GM23248 (cell line): Measurements from ENCODE around the gene ABCA3. TPM values are rescaled to one million over a fixed set of nuclear protein-coding genes. Genes with fewer than 3 reads are reported as not detected.

Source experiments
- DNase-seq: peaks from one replicate; pipeline ENCODE4 v3.0.0-alpha.2; 2015
- H2AFZ ChIP-seq: fragments of 200-600 bp; sonication (generic); 2 replicates; pipeline ENCODE4 v1.6.1; 2016; ENCODE audit warnings: antibody characterized with exemption
- H3F3A ChIP-seq: fragments of 200-600 bp; sonication (generic); 2 replicates; pipeline ENCODE4 v1.6.1; 2016; ENCODE audit warnings: mild to moderate bottlenecking, antibody characterized with exemption, mixed run types; ENCODE audit not compliant: insufficient read depth
- H3K27ac ChIP-seq: fragments of 200-600 bp; sonication (generic); 2 replicates; pipeline ENCODE4 v1.5.1; 2016; ENCODE audit warnings: mild to moderate bottlenecking
- H3K27me3 ChIP-seq: fragments of 200-600 bp; sonication (generic); replicated peaks from 2 replicates; pipeline ENCODE4 v1.6.1; 2016; ENCODE audit warnings: mild to moderate bottlenecking; ENCODE audit not compliant: insufficient read depth
- H3K36me3 ChIP-seq: fragments of 200-600 bp; sonication (generic); 2 replicates; pipeline ENCODE4 v1.6.1; 2016; ENCODE audit warnings: low read depth, mild to moderate bottlenecking
- H3K4me1 ChIP-seq: fragments of 200-600 bp; sonication (generic); 2 replicates; pipeline ENCODE4 v1.6.1; 2016; ENCODE audit warnings: mild to moderate bottlenecking; ENCODE audit not compliant: insufficient read depth
- H3K4me2 ChIP-seq: fragments of 200-600 bp; sonication (generic); one replicate; pipeline ENCODE4 v1.6.1; 2016; ENCODE audit warnings: mild to moderate bottlenecking; ENCODE audit not compliant: unreplicated experiment
- H3K4me3 ChIP-seq: fragments of 200-600 bp; sonication (generic); 2 replicates; pipeline ENCODE4 v1.5.1; 2016; ENCODE audit warnings: mild to moderate bottlenecking
- H3K79me2 ChIP-seq: fragments of 200-600 bp; sonication (generic); 2 replicates; pipeline ENCODE4 v1.6.1; 2016; ENCODE audit warnings: mild to moderate bottlenecking; ENCODE audit not compliant: insufficient read depth
- H3K9ac ChIP-seq: fragments of 200-600 bp; sonication (generic); 2 replicates; pipeline ENCODE4 v1.6.1; 2016; ENCODE audit warnings: mild to moderate bottlenecking
- H3K9me2 ChIP-seq: fragments of 200-600 bp; sonication (generic); 2 replicates; pipeline ENCODE4 v1.6.1; 2016; ENCODE audit warnings: mixed run types, mild to moderate bottlenecking, moderate library complexity; ENCODE audit not compliant: insufficient read depth
- H3K9me3 ChIP-seq: fragments of 200-600 bp; sonication (generic); one replicate; pipeline ENCODE4 v1.6.1; 2017; ENCODE audit warnings: low read depth
- H4K20me1 ChIP-seq: fragments of 200-600 bp; sonication (generic); 2 replicates; pipeline ENCODE4 v1.6.0; 2016; ENCODE audit not compliant: insufficient read depth
- EZH2 ChIP-seq: fragments of 200-600 bp; sonication (generic); IDR thresholded peaks from 2 replicates; pipeline ENCODE4 v1.6.1; 2018; ENCODE audit warnings: antibody characterized with exemption, mild to moderate bottlenecking; ENCODE audit not compliant: insufficient read depth, poor library complexity, severe bottlenecking
- EZH2phosphoT487 ChIP-seq: fragments of 200-600 bp; sonication (generic); IDR thresholded peaks from 2 replicates; pipeline ENCODE4 v1.6.1; 2018; ENCODE audit warnings: antibody characterized with exemption, moderate library complexity, mild to moderate bottlenecking, low read depth; ENCODE audit not compliant: insufficient read depth
- WGBS, 2 experiments: methylation state at CpG; one replicate each; pipeline ENCODE4 v1.1.6; 2015 to 2017; ENCODE audit warnings: low lambda C conversion rate in 2 of 2, low coverage in 1 of 2; ENCODE audit errors: missing lambda C conversion rate in 2 of 2; 5-methylcytosine and 5-hydroxymethylcytosine counted together
- in situ Hi-C: fragments of 300-500 bp; cut with MboI; formaldehyde crosslinking; loops from 2 replicates; pipeline ENCODE4 v1.15.0; 2020
- polyA plus RNA-seq: library from polyadenylated mRNA; unstranded; fragments of >200 nt; fragmentation: Nextera tagmentation; extraction: Ambion mirVana; gene quantifications from 2 replicates; pipeline ENCODE4 v1.2.1, GENCODE V29; 2016
- total RNA-seq: library from RNA; depleted of rRNA; stranded (reverse); fragments of >200 nt; shearing (Covaris generic); gene quantifications from 2 replicates; pipeline ENCODE4 v1.2.3, GENCODE V29; 2014

Gene ABCA3
- total and polyA plus RNA-seq, 2 experiments from 2014 or later, result 0.64 to 0.76 TPM

- Histone ChIP-seq H3K27me3 (peaks cover 6% of the 10 kb centered on the region; the same call in 1 of the 2 replicates), H3K9me3 (no peaks in the 10 kb centered on the region), H3K4me1 (no peaks in the 10 kb centered on the region), H3K4me3 (no peak overlapping the region), H3K9ac (no peak overlapping the region), H3K27ac (no peak overlapping the region), H4K20me1 (no peaks in the 10 kb centered on the region), H3K4me2 (no peak overlapping the region), H2AFZ (no peak overlapping the region), H3F3A (no peaks in the 10 kb centered on the region), H3K9me2 (no peaks in the 10 kb centered on the region), H3K36me3 (no peaks in the 10 kb centered on the region), H3K79me2 (no peaks in the 10 kb centered on the region)
- TF ChIP-seq EZH2phosphoT487 (no peak), EZH2 (no peak)
- 88 to 91% methylated on average over 5 of the region's 5 CpGs for WGBS, 2 experiments
- no peak for DNase-seq
- in situ Hi-C loops, result no loop called here
Observed at GRCh38 chr16:2331931-2332267, 8.6 kb downstream of the ABCA3 start.

- H3F3A ChIP-seq, result no peaks in the 10 kb centered on the region
- no peak overlapping the region for H3K9ac ChIP-seq
- H3K4me1 ChIP-seq, result no peaks in the 10 kb centered on the region
- H2AFZ ChIP-seq, result no peak overlapping the region
- peaks cover 6% of the 10 kb centered on the region; the same call in 1 of the 2 replicates for H3K27me3 ChIP-seq
- H3K79me2 ChIP-seq, result no peaks in the 10 kb centered on the region
- no peaks in the 10 kb centered on the region for H3K36me3 ChIP-seq
- WGBS, 2 experiments, result 86 to 87% methylated on average over 23 of the region's 23 CpGs
- DNase-seq, result no peak
- H3K9me2 ChIP-seq, result no peaks in the 10 kb centered on the region
- H3K27ac ChIP-seq, result no peak overlapping the region
- no peak overlapping the region for H3K4me3 ChIP-seq
- in situ Hi-C loops, result no loop called here
- H4K20me1 ChIP-seq, result no peaks in the 10 kb centered on the region
- H3K4me2 ChIP-seq, result no peak overlapping the region
- TF ChIP-seq EZH2 (no peak), EZH2phosphoT487 (no peak)
- no peaks in the 10 kb centered on the region for H3K9me3 ChIP-seq
Observed at GRCh38 chr16:2331199-2331930, 9.2 kb downstream of the ABCA3 start.

- no peak overlapping the region for H3K27ac ChIP-seq
- H3K79me2 ChIP-seq, result no peaks in the 10 kb centered on the region
- no peak overlapping the region for H3K9ac ChIP-seq
- no peaks in the 10 kb centered on the region for H3K4me1 ChIP-seq
- no peaks in the 10 kb centered on the region for H3K9me3 ChIP-seq
- no peak overlapping the region for H2AFZ ChIP-seq
- H3K27me3 ChIP-seq, result peaks cover 6% of the 10 kb centered on the region; the same call in 1 of the 2 replicates
- TF ChIP-seq EZH2phosphoT487 (no peak), EZH2 (no peak)
- H3K4me2 ChIP-seq, result no peak overlapping the region
- no peak for DNase-seq
- no peaks in the 10 kb centered on the region for H3K36me3 ChIP-seq
- no peak overlapping the region for H3K4me3 ChIP-seq
- in situ Hi-C loops, result no loop called here
- H3F3A ChIP-seq, result no peaks in the 10 kb centered on the region
- no peaks in the 10 kb centered on the region for H3K9me2 ChIP-seq
- no peaks in the 10 kb centered on the region for H4K20me1 ChIP-seq
- 87 to 93% methylated on average over 5 of the region's 5 CpGs for WGBS, 2 experiments
Observed at GRCh38 chr16:2329532-2329931, 11.0 kb downstream of the ABCA3 start.

GRCh38 chr16:2328428-2328827, 12.1 kb downstream of the ABCA3 start:
- no peak overlapping the region for H3K4me2 ChIP-seq
- peaks cover 6% of the 10 kb centered on the region; the same call in 1 of the 2 replicates for H3K27me3 ChIP-seq
- no peaks in the 10 kb centered on the region for H3K9me2 ChIP-seq
- no peaks in the 10 kb centered on the region for H4K20me1 ChIP-seq
- H3K4me1 ChIP-seq, result no peaks in the 10 kb centered on the region
- H3F3A ChIP-seq, result no peaks in the 10 kb centered on the region
- no peaks in the 10 kb centered on the region for H3K9me3 ChIP-seq
- TF ChIP-seq EZH2 (no peak), EZH2phosphoT487 (no peak)
- in situ Hi-C loops, result no loop called here
- H3K9ac ChIP-seq, result no peak overlapping the region
- 78 to 79% methylated on average over 12 of the region's 12 CpGs for WGBS, 2 experiments
- H3K79me2 ChIP-seq, result no peaks in the 10 kb centered on the region
- H3K27ac ChIP-seq, result no peak overlapping the region
- DNase-seq, result no peak
- H3K4me3 ChIP-seq, result no peak overlapping the region
- no peak overlapping the region for H2AFZ ChIP-seq
- no peaks in the 10 kb centered on the region for H3K36me3 ChIP-seq
